Activated CD8-positive, alpha-beta memory T cell treated with anti-CD3 and anti-CD28 coated beads for 36 hours (primary cell): ENCODE measurements around the gene CTNNBL1. TPM values are rescaled to one million over a fixed set of nuclear protein-coding genes. Genes with fewer than 3 reads are reported as not detected.

Source experiments
- CTCF ChIA-PET: fragments of 350-600 bp; sonication (Branson Sonifier 250); formaldehyde crosslinking; loops from one replicate; lab custom pipeline; 2021; ENCODE audit warnings: antibody characterized with exemption; lab: Charles Lee
- POLR2A ChIA-PET: fragments of 350-600 bp; sonication (Branson Sonifier 250); formaldehyde crosslinking; loops from one replicate; lab custom pipeline; 2021; ENCODE audit warnings: antibody characterized with exemption; lab: Charles Lee
- total RNA-seq, 2 experiments: library from RNA; stranded (reverse); gene quantifications; one replicate each; pipeline ENCODE4 v1.2.3, GENCODE V29; 2021

CTNNBL1 gene
- total RNA-seq, 2 experiments from 2014 or later = 97.6 to 97.8 TPM

DNA sequence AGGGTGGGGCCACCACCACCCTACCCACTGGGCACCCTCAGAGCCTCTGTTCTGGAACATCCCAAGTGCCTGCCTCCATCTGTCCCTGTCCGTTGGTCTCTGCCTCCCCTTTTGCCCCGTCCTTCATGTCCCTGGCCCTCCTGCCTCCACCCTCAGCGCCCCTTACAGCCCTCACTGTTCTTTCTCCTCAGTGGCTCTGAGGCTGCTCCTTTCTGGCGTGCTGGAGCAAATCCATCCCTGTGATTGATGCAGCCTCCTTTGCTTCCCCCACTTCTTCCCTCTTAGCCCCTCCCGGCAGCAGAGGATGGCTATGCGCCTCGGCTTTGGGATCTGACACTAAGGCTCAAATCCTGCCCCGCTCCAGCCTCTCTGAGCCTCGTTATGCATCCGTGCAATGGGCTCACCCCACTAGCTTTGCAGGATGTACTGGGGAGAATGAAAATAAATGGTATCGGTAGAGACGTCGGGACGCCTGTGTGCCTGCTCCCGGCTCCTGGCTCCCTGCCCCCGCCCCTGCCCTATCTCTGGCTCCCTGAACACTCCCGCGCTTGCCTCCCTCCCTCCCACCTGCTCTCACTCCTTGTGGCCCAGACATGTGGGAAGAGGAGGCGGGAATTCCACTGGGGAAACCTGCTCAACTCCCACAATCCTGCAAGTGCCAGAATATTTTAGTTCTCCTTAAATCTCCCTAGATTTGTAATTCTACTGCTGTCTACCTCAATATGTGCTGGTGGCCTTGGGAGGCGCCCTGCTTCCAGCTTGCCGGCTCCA is 222.2 kb downstream of the CTNNBL1 start:
- CTCF ChIA-PET = no interaction called here
- POLR2A ChIA-PET = interaction anchor here (0.6 kb wide), 1 partner anchor 46 kb away, joined by 4 read pairs; no protein-coding TSS in a partner anchor

DNA sequence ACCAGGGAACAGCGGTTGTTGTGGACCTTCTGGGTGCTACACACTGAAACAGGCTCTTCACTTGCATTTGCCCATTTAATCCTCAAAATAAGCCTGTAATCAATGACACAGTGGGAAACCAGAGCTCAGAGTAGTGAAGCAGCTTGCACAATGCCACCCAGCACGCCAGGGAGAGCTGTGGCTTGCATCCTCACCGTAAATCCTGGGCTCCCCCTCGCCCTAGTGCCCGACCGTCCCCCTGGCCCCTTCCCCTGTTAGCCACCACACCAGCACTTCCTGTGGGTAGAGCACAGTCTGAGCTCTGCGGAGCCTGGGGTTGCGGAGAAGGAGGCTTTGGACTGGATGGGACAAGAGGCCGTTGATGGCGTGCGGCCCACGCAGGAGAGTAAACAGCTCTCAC is 223.6 kb downstream of the CTNNBL1 start:
- ChIA-PET CTCF (interaction anchor here (0.6 kb wide), 1 partner anchor 75 kb away, joined by 3 read pairs; no protein-coding TSS in a partner anchor), POLR2A (no interaction called here)

DNA sequence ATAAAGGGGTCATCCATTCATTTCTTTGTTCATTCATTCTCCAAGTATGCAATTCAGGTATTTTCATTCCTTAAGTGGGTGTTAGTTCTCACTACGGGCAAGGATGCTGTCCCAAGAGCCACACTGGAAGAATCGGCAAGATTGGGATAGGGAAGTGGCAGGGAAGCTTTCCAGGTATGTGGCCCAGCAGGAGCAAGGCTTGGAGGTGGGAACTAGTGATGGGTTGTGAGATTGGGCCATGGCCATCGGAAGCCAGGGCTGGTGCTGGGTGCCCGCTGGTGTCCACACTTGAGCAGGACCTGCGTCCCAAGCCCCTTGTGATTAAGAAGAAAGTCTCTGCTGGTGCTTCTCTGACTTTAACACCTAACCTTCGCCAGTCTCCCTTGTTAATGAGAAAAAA is 224.2 kb downstream of the CTNNBL1 start:
- POLR2A ChIA-PET = no interaction called here
- CTCF ChIA-PET = interaction anchor here (0.7 kb wide), 1 partner anchor 116 kb away, joined by 3 read pairs; no protein-coding TSS in a partner anchor

DNA sequence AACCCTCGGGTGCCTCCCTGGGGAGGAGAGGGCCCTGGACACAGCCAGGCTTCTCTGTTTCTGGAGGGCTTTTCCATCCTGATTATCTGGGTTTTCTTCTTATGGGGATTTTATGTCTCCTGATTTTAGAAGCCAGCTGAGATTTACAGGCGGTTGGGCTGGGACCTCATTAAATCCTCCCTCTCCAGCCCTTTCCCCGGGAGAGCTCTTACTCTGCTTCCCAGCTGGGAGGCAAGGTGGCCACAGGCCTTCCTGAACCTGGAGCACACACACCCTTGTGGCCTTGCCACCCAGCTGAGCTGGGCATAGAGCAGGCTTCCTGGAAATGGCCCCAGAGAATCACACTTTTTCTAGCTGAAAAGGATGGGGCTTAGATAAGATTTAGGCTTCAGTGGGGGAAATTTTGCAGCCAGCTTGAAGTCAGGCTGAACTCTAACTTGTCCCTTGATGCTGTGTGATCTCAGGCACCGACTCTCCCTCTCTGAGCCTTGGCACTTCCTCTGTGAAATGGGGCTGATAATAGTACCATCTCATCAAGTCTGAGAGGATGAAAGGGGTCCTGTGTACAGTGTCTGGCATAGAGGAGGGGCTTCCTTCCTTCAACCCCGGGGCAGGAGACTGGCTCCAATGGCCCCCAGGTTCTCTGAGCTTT is 225.7 kb downstream of the CTNNBL1 start:
- ChIA-PET POLR2A (no interaction called here), CTCF (no interaction called here)

DNA sequence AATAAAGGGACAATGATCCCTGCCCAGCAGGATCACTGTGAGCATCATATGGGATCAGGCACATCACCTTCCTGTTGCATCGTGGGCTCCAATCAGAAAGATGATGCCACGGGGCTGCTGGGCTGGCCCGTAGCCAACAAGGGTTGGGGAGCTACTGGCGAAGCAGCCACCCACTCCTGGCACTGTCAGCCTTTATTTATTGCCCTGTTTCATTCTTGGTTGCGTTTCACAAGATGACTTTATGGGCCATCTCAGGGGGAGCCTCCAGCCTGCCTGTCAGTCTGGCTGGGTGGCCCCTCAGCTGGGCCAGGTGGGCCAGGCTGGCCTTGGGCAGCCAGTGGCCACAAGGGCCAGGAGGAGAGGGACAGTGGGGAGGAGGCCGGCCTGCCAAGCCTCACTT is 226.4 kb downstream of the CTNNBL1 start:
- POLR2A ChIA-PET = no interaction called here
- CTCF ChIA-PET = no interaction called here

DNA sequence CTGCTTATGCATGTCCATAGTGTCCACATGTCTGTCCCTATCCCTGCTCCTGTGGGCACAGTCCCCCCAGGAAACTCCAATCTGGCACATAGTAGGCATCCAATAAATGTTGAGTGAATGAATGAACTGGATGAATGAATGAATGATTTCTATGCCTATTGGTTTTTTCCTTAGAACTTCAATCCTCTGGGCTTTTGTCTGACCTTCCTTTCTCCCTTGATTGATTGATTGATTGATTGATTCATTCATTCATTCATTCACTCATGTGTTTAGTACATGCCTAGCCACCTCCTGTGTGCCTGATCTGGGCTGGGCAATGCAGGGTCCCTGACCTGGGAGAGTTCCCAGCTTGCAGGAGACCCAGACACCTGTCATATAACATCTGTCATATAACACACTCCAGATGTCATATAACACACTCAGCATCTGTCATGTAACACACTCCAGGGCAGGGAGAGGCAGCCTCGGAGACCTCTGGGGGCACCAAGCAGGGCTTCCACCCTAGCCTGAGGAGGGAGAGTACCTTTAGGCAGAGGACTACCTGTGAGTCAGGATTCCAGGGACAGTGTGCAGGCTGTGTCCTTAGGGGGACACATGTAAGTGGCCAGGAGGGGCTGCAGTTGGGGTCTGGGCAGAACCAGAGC is 227.0 kb downstream of the CTNNBL1 start:
- CTCF ChIA-PET = no interaction called here
- POLR2A ChIA-PET = no interaction called here

DNA sequence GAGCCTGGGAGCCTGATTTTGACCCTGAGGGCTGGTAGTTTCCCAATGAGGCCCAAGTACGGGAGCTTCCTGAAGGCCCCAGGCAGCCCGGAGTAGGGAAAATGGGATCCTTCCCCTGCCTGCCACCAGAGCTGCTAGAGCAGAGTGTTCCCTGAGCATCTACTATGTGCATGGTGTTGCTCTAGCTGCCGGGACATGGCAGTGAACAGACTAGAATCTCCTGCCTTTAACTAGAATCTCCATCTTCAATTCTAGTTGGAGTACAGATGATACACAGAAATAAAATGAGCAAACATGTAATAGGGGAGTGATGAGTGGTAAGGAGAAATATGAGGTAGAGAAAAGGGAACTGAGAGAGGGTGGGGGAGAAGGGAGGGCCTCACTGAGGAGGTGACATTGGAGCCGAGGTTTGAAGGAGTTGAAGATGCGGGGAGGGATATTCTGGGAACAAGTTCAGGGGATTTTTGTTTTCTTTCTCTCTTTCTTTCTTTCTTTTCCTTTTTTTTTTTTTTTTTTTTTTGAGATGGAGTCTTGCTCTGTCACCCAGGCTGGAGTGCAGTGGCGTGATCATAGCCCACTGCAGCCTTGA is 227.6 kb downstream of the CTNNBL1 start:
- ChIA-PET CTCF (no interaction called here), POLR2A (no interaction called here)

Other genes with a start within 250 kb of the CTNNBL1 start
- gene NNAT, start 172.8 kb upstream of the CTNNBL1 start, total RNA-seq = under 1 TPM; 0.29 to 0.32 TPM
- 10 to 100 TPM; 30.2 to 31.0 TPM for gene BLCAP, start 166.2 kb upstream of the CTNNBL1 start, total RNA-seq
- not detected for gene VSTM2L, start 209.1 kb downstream of the CTNNBL1 start, total RNA-seq